HS-5 (cell line): ENCODE results near the gene TECPR2.
A peak's percentile ranks its signal among the peaks of the same experiment; 100 is the strongest.
"Not testable (repeated sequence)": the region's sequence is repeated elsewhere in the genome, so short reads cannot be mapped to it uniquely, and the experiment has no call there.

Experiments
- DNase-seq: peaks from one replicate; pipeline ENCODE4 v3.0.0-alpha.2; 2012; ENCODE audit warnings: low read depth

The TECPR2 gene, protein sequence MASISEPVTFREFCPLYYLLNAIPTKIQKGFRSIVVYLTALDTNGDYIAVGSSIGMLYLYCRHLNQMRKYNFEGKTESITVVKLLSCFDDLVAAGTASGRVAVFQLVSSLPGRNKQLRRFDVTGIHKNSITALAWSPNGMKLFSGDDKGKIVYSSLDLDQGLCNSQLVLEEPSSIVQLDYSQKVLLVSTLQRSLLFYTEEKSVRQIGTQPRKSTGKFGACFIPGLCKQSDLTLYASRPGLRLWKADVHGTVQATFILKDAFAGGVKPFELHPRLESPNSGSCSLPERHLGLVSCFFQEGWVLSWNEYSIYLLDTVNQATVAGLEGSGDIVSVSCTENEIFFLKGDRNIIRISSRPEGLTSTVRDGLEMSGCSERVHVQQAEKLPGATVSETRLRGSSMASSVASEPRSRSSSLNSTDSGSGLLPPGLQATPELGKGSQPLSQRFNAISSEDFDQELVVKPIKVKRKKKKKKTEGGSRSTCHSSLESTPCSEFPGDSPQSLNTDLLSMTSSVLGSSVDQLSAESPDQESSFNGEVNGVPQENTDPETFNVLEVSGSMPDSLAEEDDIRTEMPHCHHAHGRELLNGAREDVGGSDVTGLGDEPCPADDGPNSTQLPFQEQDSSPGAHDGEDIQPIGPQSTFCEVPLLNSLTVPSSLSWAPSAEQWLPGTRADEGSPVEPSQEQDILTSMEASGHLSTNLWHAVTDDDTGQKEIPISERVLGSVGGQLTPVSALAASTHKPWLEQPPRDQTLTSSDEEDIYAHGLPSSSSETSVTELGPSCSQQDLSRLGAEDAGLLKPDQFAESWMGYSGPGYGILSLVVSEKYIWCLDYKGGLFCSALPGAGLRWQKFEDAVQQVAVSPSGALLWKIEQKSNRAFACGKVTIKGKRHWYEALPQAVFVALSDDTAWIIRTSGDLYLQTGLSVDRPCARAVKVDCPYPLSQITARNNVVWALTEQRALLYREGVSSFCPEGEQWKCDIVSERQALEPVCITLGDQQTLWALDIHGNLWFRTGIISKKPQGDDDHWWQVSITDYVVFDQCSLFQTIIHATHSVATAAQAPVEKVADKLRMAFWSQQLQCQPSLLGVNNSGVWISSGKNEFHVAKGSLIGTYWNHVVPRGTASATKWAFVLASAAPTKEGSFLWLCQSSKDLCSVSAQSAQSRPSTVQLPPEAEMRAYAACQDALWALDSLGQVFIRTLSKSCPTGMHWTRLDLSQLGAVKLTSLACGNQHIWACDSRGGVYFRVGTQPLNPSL (N-terminal part only)

GRCh38 chr14:102362545-102363181 lies at the start of gene TECPR2, which contains the start of gene CINP:
Gene TECPR2, plus strand, starts transcription at chr14:102362941. Its CDS starts 13,781 bp downstream, at chr14:102376722.
Gene CINP, minus strand, starts transcription at chr14:102362890. Its CDS starts 39 bp downstream, at chr14:102362851.
- peak; percentile 66 for DNase-seq

- no peak for DNase-seq
These were observed 48.3 kb upstream of the TECPR2 start for GRCh38 chr14:102314242-102315011.

DNA sequence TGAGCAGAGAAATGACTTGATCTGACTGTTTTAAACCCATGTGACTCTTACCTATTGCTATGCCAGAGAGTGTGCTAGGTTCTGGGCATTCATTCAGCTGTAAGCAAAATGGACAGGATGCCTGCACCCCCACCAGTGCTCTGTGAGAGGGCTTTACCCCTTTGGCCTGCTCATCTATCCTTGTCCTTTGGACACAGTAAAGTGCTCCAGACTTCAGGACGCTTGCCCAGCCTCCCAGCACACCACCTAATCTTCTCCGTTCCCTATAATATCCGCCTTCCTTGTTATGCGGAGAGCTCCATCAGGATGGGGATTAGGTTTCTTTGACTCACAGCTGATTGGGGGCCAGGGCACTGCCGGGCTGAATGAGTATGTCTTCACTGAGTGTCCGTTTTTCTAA lies 47.6 kb upstream of the TECPR2 start:
- DNase-seq: no peak

DNA sequence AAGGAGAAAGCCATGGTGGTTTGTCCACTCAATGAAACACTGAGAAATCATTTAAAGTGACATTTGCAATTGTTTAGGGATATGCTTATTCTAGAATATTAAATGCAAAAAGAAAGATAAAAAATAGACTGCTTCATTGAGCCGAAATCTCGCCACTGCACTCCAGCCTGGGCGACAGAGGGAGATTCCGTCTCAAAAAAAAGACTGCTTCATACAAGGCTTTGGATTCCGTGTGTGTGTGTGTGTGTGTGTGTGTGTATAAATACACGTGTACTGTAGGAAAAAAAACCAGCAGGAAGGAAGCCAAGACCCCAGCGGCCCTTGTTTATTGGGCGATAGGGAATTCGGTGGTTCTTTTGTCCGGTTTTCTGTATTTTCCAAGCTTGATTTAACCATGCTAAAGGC lies 46.4 kb upstream of the TECPR2 start:
- DNase-seq: no peak

DNA sequence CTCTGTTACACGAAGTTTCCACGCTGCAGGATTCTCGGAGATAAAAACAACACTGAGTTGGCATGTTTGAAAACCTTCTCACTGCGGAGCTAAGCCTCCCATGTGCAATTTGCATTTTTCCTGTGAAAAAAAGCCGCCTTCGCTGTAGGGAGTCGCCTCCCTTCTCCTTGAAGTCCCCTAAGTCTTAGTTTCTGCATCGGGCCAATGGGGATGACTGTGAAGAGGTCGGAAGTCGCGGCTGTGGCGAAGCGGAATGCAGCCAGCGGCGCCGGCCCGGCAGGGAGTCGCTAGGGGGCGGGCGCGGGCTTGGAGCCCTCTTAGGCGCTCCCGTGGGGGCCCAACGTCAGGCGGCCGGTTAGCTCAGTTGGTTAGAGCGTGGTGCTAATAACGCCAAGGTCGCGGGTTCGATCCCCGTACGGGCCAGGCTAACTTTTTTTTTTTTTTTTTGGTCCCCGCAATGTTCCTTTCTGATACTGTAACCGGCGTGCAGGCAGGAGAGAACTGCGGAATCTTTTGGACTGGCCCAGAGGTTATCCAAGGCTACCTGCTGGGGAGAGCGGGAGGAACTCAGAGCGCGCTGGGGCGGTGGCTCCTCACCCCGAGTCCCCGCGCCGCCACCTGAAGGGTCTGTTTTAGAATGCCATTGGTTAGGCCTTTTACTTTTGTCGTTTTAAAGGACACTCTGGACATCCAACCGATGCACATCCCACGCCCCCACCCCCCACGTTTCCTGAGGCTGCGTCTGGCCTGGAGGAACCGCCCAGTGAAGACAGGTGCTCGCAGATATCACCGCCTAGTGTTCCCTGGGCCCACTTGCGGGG lies 45.8 kb upstream of the TECPR2 start:
- peak; percentile 77 for DNase-seq

DNA sequence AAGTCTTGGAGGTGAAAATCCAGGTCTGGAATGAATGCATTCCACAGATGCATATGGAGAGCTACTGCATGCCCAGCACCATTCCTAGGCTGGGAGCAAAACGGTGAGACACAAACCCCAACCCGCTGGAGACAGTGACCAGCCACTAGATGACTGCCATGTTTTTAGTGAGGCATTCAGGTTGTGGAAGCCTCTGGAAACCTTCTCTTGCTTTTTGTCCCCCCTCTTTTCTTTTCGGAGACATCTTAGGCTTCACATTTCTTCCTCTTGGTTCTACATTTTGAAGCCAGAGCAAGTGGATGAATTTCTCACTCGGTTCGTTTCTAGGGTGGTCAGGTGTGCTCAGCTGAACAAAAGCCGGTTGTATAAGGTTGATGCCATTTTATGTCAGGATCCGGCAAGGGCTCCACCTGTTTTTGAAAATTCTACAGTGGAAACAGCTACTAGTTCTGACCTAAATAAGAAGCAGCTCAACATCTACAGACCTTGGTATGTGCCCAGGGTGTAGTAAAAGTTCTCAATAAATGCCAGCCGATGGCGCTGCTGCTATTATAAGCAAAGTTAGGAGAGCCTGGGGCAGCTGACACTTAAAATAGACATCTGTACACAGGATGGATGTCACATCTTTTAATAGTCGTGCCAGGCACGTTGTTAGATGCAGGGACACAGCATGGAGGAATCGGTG lies 45.0 kb upstream of the TECPR2 start:
- no peak for DNase-seq

- no peak for DNase-seq
These were observed 43.9 kb upstream of the TECPR2 start for GRCh38 chr14:102318781-102319276.

DNA sequence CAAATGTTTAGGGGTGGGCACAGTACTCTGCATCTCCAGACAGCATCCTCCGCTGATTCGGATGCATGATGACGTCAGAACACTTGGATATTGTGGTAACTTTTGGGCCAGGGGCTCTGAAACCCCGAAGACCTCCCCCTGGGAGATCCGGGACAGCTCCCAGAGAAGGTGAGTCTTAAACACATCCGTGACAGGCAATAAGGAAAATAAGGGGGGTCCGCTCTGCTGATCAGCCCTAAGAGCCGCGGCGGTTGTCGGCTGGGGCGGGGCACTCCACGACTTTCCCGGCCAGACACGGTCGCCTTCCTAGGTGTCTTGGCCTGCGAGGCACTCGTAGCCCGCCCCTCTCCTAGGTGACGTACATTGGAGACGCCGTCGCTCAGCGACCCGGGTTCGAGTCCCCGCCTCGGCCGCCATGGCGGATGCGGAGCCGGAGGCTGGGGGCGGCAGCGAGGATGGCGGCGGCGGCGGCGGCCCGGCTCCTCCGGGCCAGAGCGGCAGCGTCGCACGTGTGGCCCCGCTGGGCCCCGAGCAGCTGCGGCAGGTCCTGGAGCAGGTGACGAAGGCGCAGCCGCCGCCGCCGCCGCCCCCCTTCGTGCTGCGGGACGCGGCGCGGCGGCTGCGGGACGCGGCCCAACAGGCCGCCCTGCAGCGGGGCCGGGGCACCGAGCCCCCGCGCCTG lies 43.2 kb upstream of the TECPR2 start, which contains the start of gene ZNF839:
Gene ZNF839 (plus strand): TSS at position 396 of the 682 bp plus-strand sequence. CDS start 20 bp downstream, at position 416.
- DNase-seq: no peak

GRCh38 chr14:102320033-102320660 lies 42.6 kb upstream of the TECPR2 start:
- no peak for DNase-seq

GRCh38 chr14:102320671-102321455 lies 41.9 kb upstream of the TECPR2 start:
- DNase-seq: no peak

DNA sequence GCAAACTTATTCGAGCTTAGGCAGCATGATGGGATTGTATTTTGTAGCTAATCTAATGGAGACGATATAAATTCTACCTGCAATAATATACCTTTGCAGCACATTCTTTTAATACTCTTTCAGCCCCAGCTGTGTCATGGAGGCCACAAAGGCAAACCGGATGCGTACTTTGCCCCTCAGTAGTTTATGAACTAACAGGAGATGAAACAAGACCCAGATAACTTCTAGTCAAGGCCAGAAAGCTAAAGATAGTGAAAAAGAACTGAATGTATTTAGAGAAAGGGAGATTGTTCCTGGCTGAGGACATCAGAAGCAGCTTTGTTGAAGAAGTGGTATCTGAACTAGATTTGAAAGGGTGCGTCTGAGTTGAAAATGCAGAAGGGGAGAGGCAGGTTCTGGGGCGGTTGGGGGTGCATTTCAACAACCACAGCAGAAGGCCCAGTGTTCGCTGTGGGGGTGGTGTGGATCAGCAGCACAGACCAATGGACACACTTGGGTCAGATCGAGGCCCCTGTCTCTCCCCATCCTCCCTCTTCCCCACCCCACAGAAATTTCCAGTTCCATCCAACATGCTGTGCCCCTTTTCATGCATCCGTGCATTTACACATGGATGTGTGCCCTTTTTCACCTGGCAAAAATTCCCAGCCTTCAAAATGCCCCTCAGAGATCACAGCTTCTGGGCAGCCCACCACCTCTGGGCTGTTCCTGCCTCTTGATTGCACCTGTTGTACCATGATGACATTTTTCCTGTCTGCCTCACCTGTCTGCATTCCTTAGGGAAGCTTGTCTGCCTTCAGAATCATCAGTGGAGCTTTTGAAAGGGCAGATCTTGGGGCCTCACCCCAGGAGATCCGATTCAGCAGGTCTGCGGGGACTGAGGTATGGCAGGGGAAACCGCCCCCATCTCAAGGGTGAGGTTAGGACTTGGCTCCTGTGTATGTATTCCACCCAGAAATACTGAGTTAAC lies 41.0 kb upstream of the TECPR2 start:
- no peak for DNase-seq

- DNase-seq: peak; percentile 56
These were observed 39.6 kb upstream of the TECPR2 start for GRCh38 chr14:102323102-102323501.

DNA sequence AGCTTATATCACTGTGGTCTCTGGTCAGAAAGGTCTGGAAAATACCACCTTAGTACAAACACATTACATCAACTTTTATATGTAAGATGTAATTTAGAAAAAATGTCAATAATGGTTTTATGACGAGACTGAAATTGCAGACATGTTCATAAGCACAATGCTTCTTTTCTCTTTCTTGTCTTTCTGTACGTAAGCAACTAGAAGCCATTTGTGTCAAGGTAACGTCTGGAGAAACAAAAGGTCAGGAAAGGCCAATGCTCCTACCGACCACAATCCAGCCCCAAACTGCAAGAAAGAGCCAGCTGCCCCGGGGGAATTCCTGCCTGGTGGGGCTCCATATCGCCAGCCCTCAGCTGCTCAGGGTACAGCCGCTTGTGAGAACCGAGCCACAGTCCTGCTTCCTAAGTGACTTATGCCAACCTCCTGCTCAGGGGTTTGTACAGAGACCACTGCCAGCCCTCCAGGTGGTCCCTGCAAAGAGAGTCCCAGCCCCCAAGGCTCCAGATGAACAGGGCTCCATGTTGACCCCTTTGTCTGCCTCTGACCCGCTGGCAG lies 36.9 kb upstream of the TECPR2 start:
- no peak for DNase-seq

DNA sequence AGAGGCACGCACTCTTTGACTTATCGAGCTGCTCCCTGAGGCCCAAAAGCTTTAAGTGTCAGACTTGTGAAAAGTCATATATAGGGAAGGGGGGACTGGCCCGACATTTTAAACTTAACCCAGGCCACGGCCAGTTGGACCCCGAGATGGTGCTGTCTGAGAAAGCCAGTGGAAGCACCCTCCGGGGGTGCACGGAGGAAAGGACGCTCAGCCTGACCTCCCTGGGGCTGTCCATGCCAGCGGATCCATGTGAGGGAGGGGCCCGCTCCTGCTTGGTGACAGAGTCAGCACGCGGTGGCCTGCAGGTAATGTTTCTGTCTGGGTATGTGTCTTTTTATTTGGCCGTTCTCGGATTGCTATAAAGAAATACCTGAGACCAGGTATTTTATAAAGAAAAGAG lies 36.2 kb upstream of the TECPR2 start:
- no peak for DNase-seq

DNA sequence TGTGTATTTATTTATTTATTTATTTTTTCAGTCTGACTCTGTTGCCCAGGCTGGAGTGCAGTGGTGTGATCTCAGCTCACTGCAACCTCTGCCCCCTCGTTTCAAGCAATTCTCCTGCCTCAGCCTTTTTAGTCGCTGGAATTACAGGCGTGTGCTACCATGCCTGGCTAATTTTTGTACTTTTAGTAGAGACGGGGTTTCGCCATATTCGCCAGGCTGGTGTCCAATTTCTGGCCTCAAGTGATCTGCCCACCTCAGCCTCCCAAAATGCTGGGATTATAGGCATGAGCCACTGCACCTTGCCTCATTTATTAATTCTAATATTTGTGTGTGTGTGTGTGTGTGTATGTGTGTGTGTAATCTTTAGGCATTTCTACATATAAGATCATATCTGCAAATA lies 33.4 kb upstream of the TECPR2 start:
- DNase-seq: not testable (repeated sequence)

- no peak for DNase-seq
These were observed 31.9 kb upstream of the TECPR2 start for GRCh38 chr14:102330806-102331205.
